Stimulated activated naive B cell treated with anti-CD40 and anti-IgM and Interleukin-4, amounts not matched to agents 10 μg/mL and 1 μg/mL and 100 μg/mL, for 72 hours (primary cell): ENCODE data around the gene TMEM97.

Experiments
- ATAC-seq, 2 donors: fragments of 150-1000 bp; cut with Tn5 transposase; replicated peaks; 2 replicates each; pipeline ENCODE4 v1.10.0; 2021; ENCODE audit warnings: moderate library complexity in 1 of 2
- DNase-seq: peaks from one replicate; pipeline ENCODE4 v3.0.0; 2021
- H3K27ac Mint-ChIP-seq: one replicate; pipeline ENCODE4 v1.8.0; 2022; ENCODE audit warnings: mild to moderate bottlenecking, mixed read lengths
- H3K27me3 Mint-ChIP-seq, 2 donors: one replicate each; pipeline ENCODE4 v1.8.0; 2022; ENCODE audit warnings: mixed read lengths in 2 of 2
- H3K36me3 Mint-ChIP-seq, 2 donors: one replicate each; pipeline ENCODE4 v1.8.0; 2022; ENCODE audit warnings: mixed read lengths in 2 of 2, mild to moderate bottlenecking in 1 of 2
- H3K4me1 Mint-ChIP-seq, 2 donors: one replicate each; pipeline ENCODE4 v1.8.0; 2022; ENCODE audit warnings: mixed read lengths in 2 of 2, mild to moderate bottlenecking in 1 of 2
- H3K4me3 Mint-ChIP-seq, 2 donors: one replicate each; pipeline ENCODE4 v1.8.0; 2022; ENCODE audit warnings: mild to moderate bottlenecking in 2 of 2, mixed read lengths in 2 of 2, moderate library complexity in 1 of 2
- H3K9me3 Mint-ChIP-seq, 2 donors: one replicate each; pipeline ENCODE4 v1.8.0; 2022; ENCODE audit warnings: mixed read lengths in 2 of 2, mild to moderate bottlenecking in 1 of 2

TMEM97 gene

GRCh38 chr17:28324781-28325180 is 5.8 kb downstream of the TMEM97 start:
- Mint-ChIP-seq H3K27ac (no peak overlapping the region), H3K36me3 (peaks cover 41 to 53% of the 10 kb centered on the region in 2 donors), H3K27me3 (no peaks in the 10 kb centered on the region), H3K4me3 (no peak overlapping the region), H3K4me1 (peaks cover 21 to 36% of the 10 kb centered on the region in 2 donors), H3K9me3 (no peaks in the 10 kb centered on the region)
- ATAC-seq (no peak), DNase-seq (no peak)

GRCh38 chr17:28325211-28325610 is 6.2 kb downstream of the TMEM97 start:
- Mint-ChIP-seq H3K4me1 (peaks cover 17 to 31% of the 10 kb centered on the region in 2 donors), H3K36me3 (peaks cover 37 to 49% of the 10 kb centered on the region in 2 donors), H3K4me3 (no peak overlapping the region), H3K27ac (no peak overlapping the region), H3K27me3 (no peaks in the 10 kb centered on the region), H3K9me3 (no peaks in the 10 kb centered on the region)
- no peak for ATAC-seq
- DNase-seq, result no peak

- Mint-ChIP-seq H3K27me3 (no peaks in the 10 kb centered on the region), H3K9me3 (no peaks in the 10 kb centered on the region), H3K36me3 (peaks cover 34 to 40% of the 10 kb centered on the region in 2 donors), H3K4me1 (peaks cover 12 to 24% of the 10 kb centered on the region in 2 donors), H3K27ac (peak overlapping the region; percentile 11), H3K4me3 (no peak overlapping the region)
- DNase-seq (no peak), ATAC-seq (no peak)
Observed at GRCh38 chr17:28326114-28326513, 7.1 kb downstream of the TMEM97 start.

- peak overlapping the region; percentile 51 for H3K27ac Mint-ChIP-seq
- peaks cover 33 to 42% of the 10 kb centered on the region in 2 donors for H3K36me3 Mint-ChIP-seq
- H3K4me3 Mint-ChIP-seq, result peak overlapping the region in 1 of 2 donors; percentile 22
- peak; percentile 87 to 94 for ATAC-seq
- no peak for DNase-seq
- H3K4me1 Mint-ChIP-seq, result peaks cover 9 to 17% of the 10 kb centered on the region in 2 donors
- H3K9me3 Mint-ChIP-seq, result no peaks in the 10 kb centered on the region
- H3K27me3 Mint-ChIP-seq, result no peaks in the 10 kb centered on the region
Observed at GRCh38 chr17:28327031-28327607, 8.1 kb downstream of the TMEM97 start.

- DNase-seq, result no peak
- ATAC-seq, result no peak
- Mint-ChIP-seq H3K36me3 (peaks cover 29 to 39% of the 10 kb centered on the region in 2 donors), H3K27ac (no peak overlapping the region), H3K9me3 (no peaks in the 10 kb centered on the region), H3K4me1 (peaks cover 9 to 20% of the 10 kb centered on the region in 2 donors), H3K4me3 (no peak overlapping the region), H3K27me3 (no peaks in the 10 kb centered on the region)
Observed at GRCh38 chr17:28327709-28328108, 8.7 kb downstream of the TMEM97 start.

GRCh38 chr17:28328325-28328724 is 9.3 kb downstream of the TMEM97 start:
- H3K4me3 Mint-ChIP-seq, result no peak overlapping the region
- peaks cover 29 to 36% of the 10 kb centered on the region in 2 donors for H3K36me3 Mint-ChIP-seq

GRCh38 chr17:28330671-28331070 is 11.7 kb downstream of the TMEM97 start:
- peak overlapping the region; percentile 42 for H3K27ac Mint-ChIP-seq
- no peak for ATAC-seq
- H3K4me3 Mint-ChIP-seq, result no peak overlapping the region
- peaks cover 21 to 29% of the 10 kb centered on the region in 2 donors for H3K36me3 Mint-ChIP-seq
- no peak for DNase-seq
- no peaks in the 10 kb centered on the region for H3K27me3 Mint-ChIP-seq
- H3K9me3 Mint-ChIP-seq, result no peaks in the 10 kb centered on the region
- peaks cover 16 to 28% of the 10 kb centered on the region in 2 donors for H3K4me1 Mint-ChIP-seq

More at GRCh38 chr17:28328325-28328724, 9.3 kb downstream of the TMEM97 start:
- H3K4me1 Mint-ChIP-seq, result peaks cover 9 to 26% of the 10 kb centered on the region in 2 donors
- no peak overlapping the region for H3K27ac Mint-ChIP-seq
- no peaks in the 10 kb centered on the region for H3K9me3 Mint-ChIP-seq
- DNase-seq (no peak), ATAC-seq (no peak)
- H3K27me3 Mint-ChIP-seq, result no peaks in the 10 kb centered on the region

- no peak overlapping the region for H3K27ac Mint-ChIP-seq
- no peaks in the 10 kb centered on the region for H3K9me3 Mint-ChIP-seq
- peaks cover 19 to 33% of the 10 kb centered on the region in 2 donors for H3K4me1 Mint-ChIP-seq
- DNase-seq, result no peak
- ATAC-seq, result no peak
- no peak overlapping the region for H3K4me3 Mint-ChIP-seq
- no peaks in the 10 kb centered on the region for H3K27me3 Mint-ChIP-seq
- H3K36me3 Mint-ChIP-seq, result peaks cover 10 to 17% of the 10 kb centered on the region in 2 donors
Observed at GRCh38 chr17:28331891-28332420, 13.0 kb downstream of the TMEM97 start.

- DNase-seq (no peak), ATAC-seq (no peak)
- Mint-ChIP-seq H3K4me3 (no peak overlapping the region), H3K9me3 (no peaks in the 10 kb centered on the region), H3K27me3 (no peaks in the 10 kb centered on the region), H3K27ac (no peak overlapping the region), H3K36me3 (peaks cover 4 to 21% of the 10 kb centered on the region in 2 donors), H3K4me1 (peaks cover 25 to 43% of the 10 kb centered on the region in 2 donors)
Observed at GRCh38 chr17:28333083-28333746, 14.2 kb downstream of the TMEM97 start.

GRCh38 chr17:28334171-28334570 is 15.2 kb downstream of the TMEM97 start:
- peak overlapping the region; percentile 96 for H3K27ac Mint-ChIP-seq
- ATAC-seq (no peak), DNase-seq (no peak)
- peak overlapping the region; percentile 92 to 98 for H3K4me3 Mint-ChIP-seq
- H3K27me3 Mint-ChIP-seq, result no peaks in the 10 kb centered on the region
- peaks cover under 1 to 27% of the 10 kb centered on the region in 2 donors for H3K36me3 Mint-ChIP-seq
- H3K9me3 Mint-ChIP-seq, result no peaks in the 10 kb centered on the region
- peaks cover 25 to 48% of the 10 kb centered on the region in 2 donors for H3K4me1 Mint-ChIP-seq

- Mint-ChIP-seq H3K4me1 (peaks cover 25 to 48% of the 10 kb centered on the region in 2 donors), H3K27me3 (no peaks in the 10 kb centered on the region), H3K9me3 (no peaks in the 10 kb centered on the region), H3K36me3 (peaks cover 4 to 31% of the 10 kb centered on the region in 2 donors), H3K27ac (peak overlapping the region; percentile 96), H3K4me3 (peak overlapping the region; percentile 92 to 98)
- no peak for DNase-seq
- no peak for ATAC-seq
Observed at GRCh38 chr17:28334666-28335200, 15.7 kb downstream of the TMEM97 start.

- peak within 1 kb of the TSS; percentile 92 to 98 for H3K4me3 Mint-ChIP-seq
- ATAC-seq (peak; percentile 97 to 98), DNase-seq (peak; percentile 99)
- peaks cover 8 to 35% of the 10 kb centered on the region in 2 donors for H3K36me3 Mint-ChIP-seq
- H3K9me3 Mint-ChIP-seq, result no peaks in the 10 kb centered on the region
- peaks cover 25 to 48% of the 10 kb centered on the region in 2 donors for H3K4me1 Mint-ChIP-seq
- peak within 1 kb of the TSS; percentile 96 for H3K27ac Mint-ChIP-seq
- H3K27me3 Mint-ChIP-seq, result no peaks in the 10 kb centered on the region
Observed at GRCh38 chr17:28335201-28335958, 16.4 kb downstream of the TMEM97 start, which contains the start of the genes IFT20 and TNFAIP1. IFT20 (minus strand) TSS chr17:28335472; CDS start chr17:28331985, 3,487 bp downstream. TNFAIP1 (plus strand) TSS chr17:28335761; CDS start chr17:28339522, 3,761 bp downstream.

GRCh38 chr17:28335959-28336871 is 17.2 kb downstream of the TMEM97 start:
- peak overlapping the region; percentile 92 to 98 for H3K4me3 Mint-ChIP-seq
- H3K27ac Mint-ChIP-seq, result peak overlapping the region; percentile 96
- ATAC-seq (peak in 1 of 2 donors; percentile 4), DNase-seq (peak; percentile 9)
- H3K27me3 Mint-ChIP-seq, result no peaks in the 10 kb centered on the region
- no peaks in the 10 kb centered on the region for H3K9me3 Mint-ChIP-seq
- H3K36me3 Mint-ChIP-seq, result peaks cover 11 to 40% of the 10 kb centered on the region in 2 donors
- peaks cover 25 to 48% of the 10 kb centered on the region in 2 donors for H3K4me1 Mint-ChIP-seq
